D721Med (cell line): Measurements from ENCODE around the gene SLAMF1.

Experiments
- DNase-seq: peaks from one replicate; pipeline ENCODE4 v3.0.0; 2011; ENCODE audit warnings: low spot score; ENCODE audit not compliant: insufficient read length
- FAIRE-seq: peaks from 2 replicates; lab custom pipeline; 2011; peaks lifted over from hg19 to GRCh38; lab: Jason Lieb, UNC
- TF ChIP-seq, protein P1 (sequence below): IDR thresholded peaks from 2 replicates; pipeline ENCODE4 v1.5.1; 2012; ENCODE audit warnings: mild to moderate bottlenecking, control low read depth; ENCODE audit not compliant: insufficient read depth; ENCODE audit errors: missing control alignments

SLAMF1 gene

DNA sequence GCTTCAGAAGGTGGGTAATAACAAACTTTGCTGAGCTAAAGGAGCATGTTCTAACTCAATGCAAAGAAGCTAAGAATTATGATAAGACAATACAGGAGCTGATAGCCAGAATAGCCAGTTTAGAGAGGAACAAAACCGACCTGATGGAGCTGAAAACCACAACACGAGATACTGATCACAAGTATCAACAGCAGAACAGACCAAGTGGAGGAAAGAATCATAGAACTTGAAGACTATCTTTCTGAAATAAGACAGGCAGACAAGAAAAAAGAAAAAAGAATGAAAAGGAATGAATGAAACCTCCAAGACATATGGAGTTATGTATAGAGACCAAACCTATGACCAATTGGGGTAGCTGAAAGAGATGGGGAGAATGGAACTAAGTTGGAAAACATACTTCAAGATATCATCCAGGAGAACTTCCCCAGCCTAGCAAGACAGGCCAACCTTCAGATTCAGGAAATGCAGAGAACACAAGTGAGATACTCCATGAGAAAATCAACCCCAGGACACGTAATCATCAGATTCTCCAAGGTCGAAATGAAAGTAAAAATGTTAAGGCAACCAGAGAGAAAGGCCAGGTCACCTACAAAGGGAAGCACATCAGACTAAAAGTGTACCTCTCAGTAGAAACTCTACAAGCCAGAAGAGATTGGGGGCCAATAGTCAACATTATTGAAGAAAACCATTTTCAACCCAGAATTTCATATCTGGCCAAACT is 88.0 kb downstream of the SLAMF1 start:
- no peak for FAIRE-seq
- no peak for DNase-seq

More for the DNA sequence above, 88.0 kb downstream of the SLAMF1 start:
- TF ChIP-seq, protein P1, sequence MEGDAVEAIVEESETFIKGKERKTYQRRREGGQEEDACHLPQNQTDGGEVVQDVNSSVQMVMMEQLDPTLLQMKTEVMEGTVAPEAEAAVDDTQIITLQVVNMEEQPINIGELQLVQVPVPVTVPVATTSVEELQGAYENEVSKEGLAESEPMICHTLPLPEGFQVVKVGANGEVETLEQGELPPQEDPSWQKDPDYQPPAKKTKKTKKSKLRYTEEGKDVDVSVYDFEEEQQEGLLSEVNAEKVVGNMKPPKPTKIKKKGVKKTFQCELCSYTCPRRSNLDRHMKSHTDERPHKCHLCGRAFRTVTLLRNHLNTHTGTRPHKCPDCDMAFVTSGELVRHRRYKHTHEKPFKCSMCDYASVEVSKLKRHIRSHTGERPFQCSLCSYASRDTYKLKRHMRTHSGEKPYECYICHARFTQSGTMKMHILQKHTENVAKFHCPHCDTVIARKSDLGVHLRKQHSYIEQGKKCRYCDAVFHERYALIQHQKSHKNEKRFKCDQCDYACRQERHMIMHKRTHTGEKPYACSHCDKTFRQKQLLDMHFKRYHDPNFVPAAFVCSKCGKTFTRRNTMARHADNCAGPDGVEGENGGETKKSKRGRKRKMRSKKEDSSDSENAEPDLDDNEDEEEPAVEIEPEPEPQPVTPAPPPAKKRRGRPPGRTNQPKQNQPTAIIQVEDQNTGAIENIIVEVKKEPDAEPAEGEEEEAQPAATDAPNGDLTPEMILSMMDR, result no peak
